Stimulated activated CD8-positive, alpha-beta memory T cell treated with anti-CD3 and anti-CD28 coated beads, Interleukin-15, amount 100 ng/mL, for 24 hours (primary cell): Measurements from ENCODE around the gene INA.
"Not testable (repeated sequence)": the region's sequence is repeated elsewhere in the genome, so short reads cannot be mapped to it uniquely, and the experiment has no call there.

Experiments used
- DNase-seq: peaks from one replicate; pipeline ENCODE4 v3.0.0-alpha.2; 2020; ENCODE audit warnings: low read depth

INA gene

GRCh38 chr10:103276896-103277712, at the start of gene INA:
Gene INA, plus strand, starts transcription at chr10:103277138. Its CDS starts 74 bp downstream, at chr10:103277212.
- no peak for DNase-seq

GRCh38 chr10:103227416-103227815, 49.5 kb upstream of the INA start:
- DNase-seq: no peak

- DNase-seq: no peak
Measured at GRCh38 chr10:103231047-103231551, 45.8 kb upstream of the INA start.

- no peak for DNase-seq
Measured at GRCh38 chr10:103232131-103232673, 44.7 kb upstream of the INA start.

- DNase-seq: no peak
Measured at GRCh38 chr10:103232772-103233488, 44.0 kb upstream of the INA start.

GRCh38 chr10:103235775-103236174, 41.2 kb upstream of the INA start:
- no peak for DNase-seq

GRCh38 chr10:103238506-103239252, 38.3 kb upstream of the INA start:
- DNase-seq: no peak

GRCh38 chr10:103241262-103242011, 35.5 kb upstream of the INA start:
- no peak for DNase-seq

- peak; percentile 6 for DNase-seq
Measured at GRCh38 chr10:103244666-103245271, 32.2 kb upstream of the INA start.

- DNase-seq: not testable (repeated sequence)
Measured at GRCh38 chr10:103245587-103245986, 31.4 kb upstream of the INA start, which contains the start of gene RPEL1. Gene RPEL1, plus strand, starts transcription at chr10:103245887. Its CDS starts 110 bp downstream, at chr10:103245997.

GRCh38 chr10:103246324-103246723, 30.6 kb upstream of the INA start:
- DNase-seq: no peak

- no peak for DNase-seq
Measured at GRCh38 chr10:103254113-103254512, 22.8 kb upstream of the INA start.

- DNase-seq: no peak
Measured at GRCh38 chr10:103254538-103255325, 22.2 kb upstream of the INA start.

- no peak for DNase-seq
Measured at GRCh38 chr10:103256613-103257012, 20.3 kb upstream of the INA start.

GRCh38 chr10:103257812-103258211, 19.1 kb upstream of the INA start:
- DNase-seq: no peak

GRCh38 chr10:103258928-103259327, 18.0 kb upstream of the INA start:
- DNase-seq: not testable (repeated sequence)

- DNase-seq: no peak
Measured at GRCh38 chr10:103259989-103260388, 16.9 kb upstream of the INA start.

GRCh38 chr10:103262229-103262628, 14.7 kb upstream of the INA start:
- DNase-seq: no peak

- DNase-seq: no peak
Measured at GRCh38 chr10:103265717-103266329, 11.1 kb upstream of the INA start.

- DNase-seq: no peak
Measured at GRCh38 chr10:103273041-103273441, 3.9 kb upstream of the INA start.
